Measurements from ENCODE around the gene PPP1R15B.
A peak's percentile ranks its signal among the peaks of the same experiment; 100 is the strongest.

PPP1R15B gene

GRCh38 chr1:204450461-204451257 is 39.0 kb upstream of the PPP1R15B start:
- H3K4me1 Mint-ChIP-seq, result peaks cover 66% of the 10 kb centered on the region
- no peak overlapping the region for H3K27ac Mint-ChIP-seq
- no peak overlapping the region for H3K4me3 Mint-ChIP-seq
- H3K36me3 Mint-ChIP-seq (ENCODE audit: low read depth), result peaks cover 57% of the 10 kb centered on the region
- no peak for DNase-seq
- H3K27me3 Mint-ChIP-seq (ENCODE audit: low read depth, poor library complexity), result no peaks in the 10 kb centered on the region
- TF ChIP-seq CTCF (IDR thresholded peaks at IDR 0.05), result no peak
- no peaks in the 10 kb centered on the region for H3K9me3 Mint-ChIP-seq

- Mint-ChIP-seq H3K4me3 (no peak overlapping the region), H3K27me3 (ENCODE audit: low read depth, poor library complexity) (no peaks in the 10 kb centered on the region), H3K9me3 (no peaks in the 10 kb centered on the region), H3K4me1 (peaks cover 57% of the 10 kb centered on the region), H3K36me3 (ENCODE audit: low read depth) (peaks cover 56% of the 10 kb centered on the region), H3K27ac (no peak overlapping the region)
- no peak for TF ChIP-seq CTCF (IDR thresholded peaks at IDR 0.05)
- no peak for DNase-seq
These were observed 38.2 kb upstream of the PPP1R15B start for GRCh38 chr1:204449678-204450280.

- Mint-ChIP-seq H3K27me3 (ENCODE audit: low read depth, poor library complexity) (no peaks in the 10 kb centered on the region), H3K27ac (no peak overlapping the region), H3K4me3 (no peak overlapping the region), H3K9me3 (no peaks in the 10 kb centered on the region), H3K4me1 (peaks cover 51% of the 10 kb centered on the region), H3K36me3 (ENCODE audit: low read depth) (peaks cover 56% of the 10 kb centered on the region)
- DNase-seq, result no peak
- TF ChIP-seq CTCF (IDR thresholded peaks at IDR 0.05), result no peak
These were observed 37.5 kb upstream of the PPP1R15B start for GRCh38 chr1:204448991-204449677.

- no peaks in the 10 kb centered on the region for H3K9me3 Mint-ChIP-seq
- H3K36me3 Mint-ChIP-seq (ENCODE audit: low read depth), result peaks cover 58% of the 10 kb centered on the region
- H3K27ac Mint-ChIP-seq, result no peak overlapping the region
These were observed 36.8 kb upstream of the PPP1R15B start for GRCh38 chr1:204448344-204448964.

GRCh38 chr1:204447736-204448135 is 36.1 kb upstream of the PPP1R15B start:
- H3K4me1 Mint-ChIP-seq, result peaks cover 49% of the 10 kb centered on the region

More at GRCh38 chr1:204448344-204448964, 36.8 kb upstream of the PPP1R15B start:
- Mint-ChIP-seq H3K27me3 (ENCODE audit: low read depth, poor library complexity) (no peaks in the 10 kb centered on the region), H3K4me1 (peaks cover 49% of the 10 kb centered on the region), H3K4me3 (no peak overlapping the region)
- no peak for TF ChIP-seq CTCF (IDR thresholded peaks at IDR 0.05)
- DNase-seq, result no peak

More at GRCh38 chr1:204447736-204448135, 36.1 kb upstream of the PPP1R15B start:
- Mint-ChIP-seq H3K4me3 (peak overlapping the region; percentile 73), H3K9me3 (no peaks in the 10 kb centered on the region), H3K27ac (peak overlapping the region; percentile 94), H3K36me3 (ENCODE audit: low read depth) (peaks cover 57% of the 10 kb centered on the region), H3K27me3 (ENCODE audit: low read depth, poor library complexity) (no peaks in the 10 kb centered on the region)
- TF ChIP-seq CTCF (IDR thresholded peaks at IDR 0.05), result no peak
- DNase-seq, result no peak

Measured in nephron progenitor cell (in vitro differentiated cells).